ENCODE data around the gene ADAMTS7.
"Not testable (repeated sequence)": the region's sequence is repeated elsewhere in the genome, so short reads cannot be mapped to it uniquely, and the experiment has no call there.

ADAMTS7 gene

GRCh38 chr15:78800189-78800588 is 11.1 kb downstream of the ADAMTS7 start:
- no peak for TF ChIP-seq POLR2A (IDR thresholded peaks at IDR 0.05; ENCODE audit: low read depth, low read length)
- no peak for TF ChIP-seq PAX5 (IDR thresholded peaks at IDR 0.05; ENCODE audit: insufficient read depth, low read length, severe bottlenecking)
- no peak for TF ChIP-seq SPI1 (IDR thresholded peaks at IDR 0.05; ENCODE audit: low read depth, low read length)
- TF ChIP-seq TAF1 (IDR thresholded peaks at IDR 0.05; ENCODE audit: low read depth, low read length) = no peak
- no peak for TF ChIP-seq POU2F2 (IDR thresholded peaks at IDR 0.05; ENCODE audit: low read depth, low read length)
- no peak for DNase-seq (ENCODE audit: insufficient read length, low spot score)
- FAIRE-seq = no peak

- not testable (repeated sequence) for DNase-seq (ENCODE audit: insufficient read length, low spot score); FAIRE-seq
These were observed 12.2 kb downstream of the ADAMTS7 start for GRCh38 chr15:78799102-78799501.

- not testable (repeated sequence) for DNase-seq (ENCODE audit: insufficient read length, low spot score)
These were observed 12.9 kb downstream of the ADAMTS7 start for GRCh38 chr15:78798355-78798754.

GRCh38 chr15:78797951-78798350 is 13.3 kb downstream of the ADAMTS7 start:
- no peak for DNase-seq (ENCODE audit: insufficient read length, low spot score)
- TF ChIP-seq POLR2A (IDR thresholded peaks at IDR 0.05; ENCODE audit: low read depth, low read length) (no peak), POLR2AphosphoS5 (IDR thresholded peaks at IDR 0.05; ENCODE audit: low read depth, low read length) (no peak), TAF1 (IDR thresholded peaks at IDR 0.05; ENCODE audit: low read depth, low read length) (no peak), PAX5 (IDR thresholded peaks at IDR 0.05; ENCODE audit: insufficient read depth, low read length, severe bottlenecking) (no peak), SPI1 (IDR thresholded peaks at IDR 0.05; ENCODE audit: low read depth, low read length) (no peak), POU2F2 (IDR thresholded peaks at IDR 0.05; ENCODE audit: low read depth, low read length) (no peak)
- no peak for FAIRE-seq

More at GRCh38 chr15:78798355-78798754, 12.9 kb downstream of the ADAMTS7 start:
- FAIRE-seq = not testable (repeated sequence)

- TF ChIP-seq SPI1 (IDR thresholded peaks at IDR 0.05; ENCODE audit: low read depth, low read length) = no peak
- no peak for TF ChIP-seq POLR2AphosphoS5 (IDR thresholded peaks at IDR 0.05; ENCODE audit: low read depth, low read length)
- no peak for TF ChIP-seq POU2F2 (IDR thresholded peaks at IDR 0.05; ENCODE audit: low read depth, low read length)
- TF ChIP-seq POLR2A (IDR thresholded peaks at IDR 0.05; ENCODE audit: low read depth, low read length) = no peak
- no peak for TF ChIP-seq TAF1 (IDR thresholded peaks at IDR 0.05; ENCODE audit: low read depth, low read length)
- TF ChIP-seq PAX5 (IDR thresholded peaks at IDR 0.05; ENCODE audit: insufficient read depth, low read length, severe bottlenecking) = no peak
- DNase-seq (ENCODE audit: insufficient read length, low spot score) = no peak
- no peak for FAIRE-seq
These were observed 14.8 kb downstream of the ADAMTS7 start for GRCh38 chr15:78796510-78796909.

- TF ChIP-seq PAX5 (IDR thresholded peaks at IDR 0.05; ENCODE audit: insufficient read depth, low read length, severe bottlenecking) (no peak), POLR2AphosphoS5 (IDR thresholded peaks at IDR 0.05; ENCODE audit: low read depth, low read length) (no peak), POLR2A (IDR thresholded peaks at IDR 0.05; ENCODE audit: low read depth, low read length) (no peak), SPI1 (IDR thresholded peaks at IDR 0.05; ENCODE audit: low read depth, low read length) (no peak), TAF1 (IDR thresholded peaks at IDR 0.05; ENCODE audit: low read depth, low read length) (no peak), POU2F2 (IDR thresholded peaks at IDR 0.05; ENCODE audit: low read depth, low read length) (no peak)
- no peak for DNase-seq (ENCODE audit: insufficient read length, low spot score)
- no peak for FAIRE-seq
These were observed 16.2 kb downstream of the ADAMTS7 start for GRCh38 chr15:78795043-78795442.

- not testable (repeated sequence) for DNase-seq (ENCODE audit: insufficient read length, low spot score); FAIRE-seq
These were observed 16.8 kb downstream of the ADAMTS7 start for GRCh38 chr15:78794446-78794845.

GRCh38 chr15:78791357-78791756 is 19.9 kb downstream of the ADAMTS7 start:
- TF ChIP-seq POLR2A (IDR thresholded peaks at IDR 0.05; ENCODE audit: low read depth, low read length) = no peak
- no peak for TF ChIP-seq TAF1 (IDR thresholded peaks at IDR 0.05; ENCODE audit: low read depth, low read length)
- DNase-seq (ENCODE audit: insufficient read length, low spot score) (no peak), FAIRE-seq (no peak)

- TF ChIP-seq PAX5 (IDR thresholded peaks at IDR 0.05; ENCODE audit: insufficient read depth, low read length, severe bottlenecking) (no peak), TAF1 (IDR thresholded peaks at IDR 0.05; ENCODE audit: low read depth, low read length) (no peak), SPI1 (IDR thresholded peaks at IDR 0.05; ENCODE audit: low read depth, low read length) (no peak), POLR2AphosphoS5 (IDR thresholded peaks at IDR 0.05; ENCODE audit: low read depth, low read length) (no peak), POLR2A (IDR thresholded peaks at IDR 0.05; ENCODE audit: low read depth, low read length) (no peak), POU2F2 (IDR thresholded peaks at IDR 0.05; ENCODE audit: low read depth, low read length) (no peak)
- FAIRE-seq (peak; percentile 9), DNase-seq (ENCODE audit: insufficient read length, low spot score) (no peak)
These were observed 21.2 kb downstream of the ADAMTS7 start for GRCh38 chr15:78790027-78790426.

GRCh38 chr15:78789615-78790014 is 21.6 kb downstream of the ADAMTS7 start:
- no peak for TF ChIP-seq POU2F2 (IDR thresholded peaks at IDR 0.05; ENCODE audit: low read depth, low read length)
- DNase-seq (ENCODE audit: insufficient read length, low spot score) (no peak), FAIRE-seq (no peak)

- FAIRE-seq (no peak), DNase-seq (ENCODE audit: insufficient read length, low spot score) (no peak)
- TF ChIP-seq POU2F2 (IDR thresholded peaks at IDR 0.05; ENCODE audit: low read depth, low read length) (no peak), SPI1 (IDR thresholded peaks at IDR 0.05; ENCODE audit: low read depth, low read length) (no peak), POLR2A (IDR thresholded peaks at IDR 0.05; ENCODE audit: low read depth, low read length) (no peak), POLR2AphosphoS5 (IDR thresholded peaks at IDR 0.05; ENCODE audit: low read depth, low read length) (no peak), PAX5 (IDR thresholded peaks at IDR 0.05; ENCODE audit: insufficient read depth, low read length, severe bottlenecking) (no peak), TAF1 (IDR thresholded peaks at IDR 0.05; ENCODE audit: low read depth, low read length) (no peak)
These were observed 23.1 kb downstream of the ADAMTS7 start for GRCh38 chr15:78788016-78788660.

GRCh38 chr15:78782402-78782801 is 28.9 kb downstream of the ADAMTS7 start:
- FAIRE-seq; DNase-seq (ENCODE audit: insufficient read length, low spot score): not testable (repeated sequence)

- FAIRE-seq = not testable (repeated sequence)
These were observed 29.9 kb downstream of the ADAMTS7 start for GRCh38 chr15:78781381-78781780.

GRCh38 chr15:78779975-78780374 is 31.3 kb downstream of the ADAMTS7 start:
- FAIRE-seq; DNase-seq (ENCODE audit: insufficient read length, low spot score): not testable (repeated sequence)

More at GRCh38 chr15:78781381-78781780, 29.9 kb downstream of the ADAMTS7 start:
- DNase-seq (ENCODE audit: insufficient read length, low spot score) = not testable (repeated sequence)

GRCh38 chr15:78779176-78779785 is 32.0 kb downstream of the ADAMTS7 start:
- FAIRE-seq; DNase-seq (ENCODE audit: insufficient read length, low spot score): not testable (repeated sequence)
